T-helper 2 cell treated with Interferon-gamma antibody and Interleukin-4, amounts not matched to agents 5 μg/mL and 100 μg/mL, for 36 hours (primary cell): ENCODE results near the gene OGN.
"Not testable (repeated sequence)": the region's sequence is repeated elsewhere in the genome, so short reads cannot be mapped to it uniquely, and the experiment has no call there.

Source experiments
- DNase-seq: peaks from one replicate; pipeline ENCODE4 v3.0.0; 2021; ENCODE audit warnings: low spot score
- H3K27ac Mint-ChIP-seq: one replicate; pipeline ENCODE4 v1.8.0; 2021; ENCODE audit warnings: mild to moderate bottlenecking, mixed read lengths
- H3K27me3 Mint-ChIP-seq: one replicate; pipeline ENCODE4 v1.8.0; 2021; ENCODE audit warnings: low read depth, mixed read lengths
- H3K36me3 Mint-ChIP-seq: one replicate; pipeline ENCODE4 v1.8.0; 2021; ENCODE audit warnings: low read depth, mixed read lengths
- H3K4me1 Mint-ChIP-seq: one replicate; pipeline ENCODE4 v1.8.0; 2021; ENCODE audit warnings: low read depth, mixed read lengths
- H3K4me3 Mint-ChIP-seq: one replicate; pipeline ENCODE4 v1.8.0; 2022; ENCODE audit warnings: mild to moderate bottlenecking, moderate library complexity, mixed read lengths
- H3K9me3 Mint-ChIP-seq: one replicate; pipeline ENCODE4 v1.8.0; 2021; ENCODE audit warnings: mixed read lengths

OGN gene

DNA sequence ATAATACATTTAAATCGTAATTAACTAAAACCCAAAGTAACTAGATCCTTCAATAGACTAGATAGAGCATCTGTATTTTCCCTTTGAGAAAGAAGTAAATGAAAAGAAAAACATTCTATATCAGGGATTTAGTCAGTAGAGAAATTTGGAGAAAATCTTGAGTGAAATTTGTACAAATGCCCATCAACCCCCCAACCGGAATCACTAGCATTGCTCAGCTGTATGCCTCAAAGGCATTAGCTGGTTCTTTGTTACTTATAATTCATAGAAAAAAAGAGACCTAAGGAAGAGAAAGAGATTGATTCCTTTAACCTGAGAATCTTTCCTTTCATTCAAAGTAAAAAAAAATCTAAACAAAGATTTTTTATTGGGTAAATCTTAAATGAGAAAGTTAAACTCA lies 19.2 kb upstream of the OGN start:
- H3K27ac Mint-ChIP-seq = no peak overlapping the region
- H3K4me3 Mint-ChIP-seq = no peak overlapping the region
- no peaks in the 10 kb centered on the region for H3K27me3 Mint-ChIP-seq
- H3K4me1 Mint-ChIP-seq = peaks cover 4% of the 10 kb centered on the region
- no peaks in the 10 kb centered on the region for H3K36me3 Mint-ChIP-seq
- DNase-seq = no peak
- H3K9me3 Mint-ChIP-seq = no peaks in the 10 kb centered on the region

DNA sequence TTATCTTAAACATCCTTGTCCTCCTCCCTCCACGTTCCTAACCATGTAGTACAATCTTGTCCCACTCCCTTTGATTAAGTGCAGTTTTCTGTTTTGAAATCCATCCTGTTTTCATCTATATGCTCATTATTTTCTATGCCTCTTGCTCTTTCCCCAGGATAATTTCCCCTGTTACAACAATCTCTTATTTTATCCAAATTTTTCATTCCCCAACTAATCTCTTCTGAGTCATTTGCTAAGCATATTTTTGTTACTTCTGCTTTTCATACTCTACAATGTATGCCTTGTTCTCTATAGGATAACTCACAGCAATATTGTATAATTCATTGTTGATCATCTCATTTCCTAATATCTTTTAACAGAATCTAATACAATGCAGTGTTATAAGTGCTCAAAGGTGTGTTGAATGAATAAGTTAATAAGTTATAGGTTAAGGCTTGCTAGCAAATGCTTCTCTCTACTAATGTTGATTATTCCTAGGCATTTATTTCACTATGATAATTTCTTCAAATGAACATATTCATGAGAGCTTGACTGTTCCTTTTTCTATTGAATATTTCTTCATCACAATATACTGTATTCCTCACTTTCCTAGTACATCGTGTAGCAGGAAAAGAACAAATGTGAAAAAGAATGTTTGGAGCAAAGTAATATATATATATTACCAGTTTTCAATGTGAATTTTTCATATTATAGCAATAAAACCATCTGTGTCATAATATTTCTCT lies 18.4 kb upstream of the OGN start:
- no peaks in the 10 kb centered on the region for H3K36me3 Mint-ChIP-seq
- H3K4me3 Mint-ChIP-seq = no peak overlapping the region
- DNase-seq = no peak
- H3K9me3 Mint-ChIP-seq = no peaks in the 10 kb centered on the region
- H3K27ac Mint-ChIP-seq = no peak overlapping the region
- peaks cover 4% of the 10 kb centered on the region for H3K4me1 Mint-ChIP-seq
- no peaks in the 10 kb centered on the region for H3K27me3 Mint-ChIP-seq

- no peaks in the 10 kb centered on the region for H3K9me3 Mint-ChIP-seq
- peaks cover 2% of the 10 kb centered on the region for H3K4me1 Mint-ChIP-seq
- DNase-seq = no peak
- no peak overlapping the region for H3K27ac Mint-ChIP-seq
- no peak overlapping the region for H3K4me3 Mint-ChIP-seq
- H3K27me3 Mint-ChIP-seq = no peaks in the 10 kb centered on the region
- H3K36me3 Mint-ChIP-seq = no peaks in the 10 kb centered on the region
These were observed 10.2 kb upstream of the OGN start for GRCh38 chr9:92414566-92414965.

GRCh38 chr9:92411157-92411556 lies 6.8 kb upstream of the OGN start:
- H3K27ac Mint-ChIP-seq, H3K27me3 Mint-ChIP-seq, DNase-seq, H3K9me3 Mint-ChIP-seq, H3K4me3 Mint-ChIP-seq, H3K36me3 Mint-ChIP-seq: not testable (repeated sequence)
- H3K4me1 Mint-ChIP-seq = peaks cover 14% of the 10 kb centered on the region

- Mint-ChIP-seq H3K27me3 (no peaks in the 10 kb centered on the region), H3K36me3 (peaks cover 3% of the 10 kb centered on the region), H3K4me3 (no peak overlapping the region), H3K4me1 (peaks cover 25% of the 10 kb centered on the region), H3K27ac (no peak overlapping the region), H3K9me3 (no peaks in the 10 kb centered on the region)
- DNase-seq = no peak
These were observed 4.5 kb upstream of the OGN start for GRCh38 chr9:92408747-92409478.

GRCh38 chr9:92407818-92408217 lies 3.4 kb upstream of the OGN start:
- no peak overlapping the region for H3K27ac Mint-ChIP-seq
- H3K9me3 Mint-ChIP-seq = no peaks in the 10 kb centered on the region
- DNase-seq = no peak
- H3K4me1 Mint-ChIP-seq = peaks cover 25% of the 10 kb centered on the region
- H3K4me3 Mint-ChIP-seq = no peak overlapping the region
- H3K36me3 Mint-ChIP-seq = peaks cover 3% of the 10 kb centered on the region
- H3K27me3 Mint-ChIP-seq = no peaks in the 10 kb centered on the region

GRCh38 chr9:92406477-92406876 lies 2.1 kb upstream of the OGN start:
- Mint-ChIP-seq H3K4me3 (peak overlapping the region; percentile 63), H3K27ac (peak overlapping the region; percentile 77)

DNA sequence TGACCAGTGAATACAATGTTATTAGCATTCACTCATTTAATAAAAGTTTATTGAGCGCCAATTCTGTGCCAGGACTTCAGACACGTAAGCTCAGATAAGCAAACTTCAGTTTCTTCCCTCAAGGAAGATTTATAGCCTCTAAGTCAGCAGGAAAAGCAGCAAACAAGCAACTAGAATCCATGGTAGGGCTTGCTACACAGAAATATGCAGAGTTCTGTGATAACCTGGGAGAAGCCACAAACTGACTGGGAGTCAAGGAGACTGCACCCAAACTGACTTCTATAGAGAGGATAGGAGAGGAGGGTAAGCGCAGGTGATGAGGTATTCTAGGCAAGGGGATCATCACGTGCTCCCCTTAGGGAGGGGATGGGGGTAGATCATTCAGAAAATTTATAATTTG lies 1.4 kb upstream of the OGN start:
- Mint-ChIP-seq H3K9me3 (no peaks in the 10 kb centered on the region), H3K27me3 (no peaks in the 10 kb centered on the region), H3K4me1 (peaks cover 27% of the 10 kb centered on the region), H3K27ac (peak overlapping the region; percentile 32), H3K4me3 (peak overlapping the region; percentile 63), H3K36me3 (peaks cover 3% of the 10 kb centered on the region)
- no peak for DNase-seq

More at GRCh38 chr9:92406477-92406876, 2.1 kb upstream of the OGN start:
- peaks cover 27% of the 10 kb centered on the region for H3K4me1 Mint-ChIP-seq
- H3K36me3 Mint-ChIP-seq = peaks cover 3% of the 10 kb centered on the region
- peak; percentile 23 for DNase-seq
- no peaks in the 10 kb centered on the region for H3K27me3 Mint-ChIP-seq
- H3K9me3 Mint-ChIP-seq = no peaks in the 10 kb centered on the region

GRCh38 chr9:92402826-92403745 lies 1.3 kb downstream of the OGN start:
- DNase-seq = no peak
- Mint-ChIP-seq H3K4me1 (peaks cover 27% of the 10 kb centered on the region), H3K36me3 (peaks cover 3% of the 10 kb centered on the region), H3K27ac (no peak overlapping the region), H3K9me3 (no peaks in the 10 kb centered on the region), H3K4me3 (no peak overlapping the region), H3K27me3 (no peaks in the 10 kb centered on the region)

GRCh38 chr9:92402360-92402759 lies 2.0 kb downstream of the OGN start:
- H3K4me1 Mint-ChIP-seq = peaks cover 27% of the 10 kb centered on the region
- H3K9me3 Mint-ChIP-seq = no peaks in the 10 kb centered on the region
- no peak overlapping the region for H3K4me3 Mint-ChIP-seq
- no peak overlapping the region for H3K27ac Mint-ChIP-seq
- peaks cover 3% of the 10 kb centered on the region for H3K36me3 Mint-ChIP-seq
- H3K27me3 Mint-ChIP-seq = no peaks in the 10 kb centered on the region
- DNase-seq = no peak

GRCh38 chr9:92397853-92398252 lies 6.5 kb downstream of the OGN start:
- H3K4me1 Mint-ChIP-seq = peaks cover 3% of the 10 kb centered on the region

GRCh38 chr9:92395617-92396016 lies 8.8 kb downstream of the OGN start:
- DNase-seq = no peak
- Mint-ChIP-seq H3K27ac (no peak overlapping the region), H3K36me3 (peaks cover 3% of the 10 kb centered on the region), H3K27me3 (no peaks in the 10 kb centered on the region), H3K9me3 (no peaks in the 10 kb centered on the region), H3K4me3 (no peak overlapping the region), H3K4me1 (no peaks in the 10 kb centered on the region)

More at GRCh38 chr9:92397853-92398252, 6.5 kb downstream of the OGN start:
- H3K4me3 Mint-ChIP-seq = no peak overlapping the region
- no peak overlapping the region for H3K27ac Mint-ChIP-seq
- H3K36me3 Mint-ChIP-seq = peaks cover 3% of the 10 kb centered on the region
- DNase-seq = no peak
- no peaks in the 10 kb centered on the region for H3K9me3 Mint-ChIP-seq
- no peaks in the 10 kb centered on the region for H3K27me3 Mint-ChIP-seq

DNA sequence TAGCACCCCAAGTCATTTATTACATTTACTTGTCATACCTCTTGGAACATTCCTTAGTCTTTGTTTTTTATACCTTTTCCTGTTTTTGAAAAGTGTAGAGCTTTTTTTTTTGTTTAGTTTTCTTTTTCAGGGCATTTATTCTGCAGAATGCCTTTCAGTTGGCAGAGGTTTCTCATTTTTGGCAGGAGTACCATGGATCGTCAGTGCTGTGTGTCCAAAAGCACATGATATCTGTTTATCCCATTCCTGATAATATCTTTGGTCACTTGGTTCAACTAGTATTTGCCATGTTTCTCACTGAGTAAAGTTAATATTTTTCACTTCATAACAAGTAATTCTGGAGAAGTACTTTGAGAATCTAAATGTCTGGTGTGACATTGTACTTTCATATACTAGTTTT lies 10.7 kb downstream of the OGN start:
- Mint-ChIP-seq H3K9me3 (no peaks in the 10 kb centered on the region), H3K36me3 (peaks cover 3% of the 10 kb centered on the region), H3K4me3 (no peak overlapping the region), H3K27ac (no peak overlapping the region), H3K4me1 (no peaks in the 10 kb centered on the region), H3K27me3 (no peaks in the 10 kb centered on the region)
- no peak for DNase-seq

DNA sequence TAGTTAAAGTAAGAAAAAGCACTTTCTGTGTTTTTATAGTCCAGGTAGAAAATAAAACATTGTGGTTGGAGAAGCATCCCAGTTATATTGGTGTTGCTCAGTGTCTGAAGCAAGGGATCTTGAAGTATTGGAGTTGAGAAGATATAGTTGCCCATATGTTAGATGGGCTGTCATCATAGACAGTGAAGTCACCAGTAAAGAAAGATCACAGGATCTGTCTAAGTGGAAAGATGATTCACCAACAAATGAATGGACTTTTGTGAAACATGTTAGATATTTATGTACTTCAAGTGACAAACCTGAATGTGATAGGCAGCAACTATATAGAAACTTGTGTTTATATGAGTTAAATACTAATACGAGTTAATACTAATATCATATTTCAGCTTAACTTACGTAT lies 11.7 kb downstream of the OGN start:
- no peak overlapping the region for H3K4me3 Mint-ChIP-seq
- H3K27ac Mint-ChIP-seq = no peak overlapping the region
- DNase-seq = no peak
- H3K36me3 Mint-ChIP-seq = peaks cover 3% of the 10 kb centered on the region
- no peaks in the 10 kb centered on the region for H3K4me1 Mint-ChIP-seq
- no peaks in the 10 kb centered on the region for H3K9me3 Mint-ChIP-seq
- H3K27me3 Mint-ChIP-seq = no peaks in the 10 kb centered on the region
